Measurements from ENCODE around the gene HOXB8.

The HOXB8 gene

DNA sequence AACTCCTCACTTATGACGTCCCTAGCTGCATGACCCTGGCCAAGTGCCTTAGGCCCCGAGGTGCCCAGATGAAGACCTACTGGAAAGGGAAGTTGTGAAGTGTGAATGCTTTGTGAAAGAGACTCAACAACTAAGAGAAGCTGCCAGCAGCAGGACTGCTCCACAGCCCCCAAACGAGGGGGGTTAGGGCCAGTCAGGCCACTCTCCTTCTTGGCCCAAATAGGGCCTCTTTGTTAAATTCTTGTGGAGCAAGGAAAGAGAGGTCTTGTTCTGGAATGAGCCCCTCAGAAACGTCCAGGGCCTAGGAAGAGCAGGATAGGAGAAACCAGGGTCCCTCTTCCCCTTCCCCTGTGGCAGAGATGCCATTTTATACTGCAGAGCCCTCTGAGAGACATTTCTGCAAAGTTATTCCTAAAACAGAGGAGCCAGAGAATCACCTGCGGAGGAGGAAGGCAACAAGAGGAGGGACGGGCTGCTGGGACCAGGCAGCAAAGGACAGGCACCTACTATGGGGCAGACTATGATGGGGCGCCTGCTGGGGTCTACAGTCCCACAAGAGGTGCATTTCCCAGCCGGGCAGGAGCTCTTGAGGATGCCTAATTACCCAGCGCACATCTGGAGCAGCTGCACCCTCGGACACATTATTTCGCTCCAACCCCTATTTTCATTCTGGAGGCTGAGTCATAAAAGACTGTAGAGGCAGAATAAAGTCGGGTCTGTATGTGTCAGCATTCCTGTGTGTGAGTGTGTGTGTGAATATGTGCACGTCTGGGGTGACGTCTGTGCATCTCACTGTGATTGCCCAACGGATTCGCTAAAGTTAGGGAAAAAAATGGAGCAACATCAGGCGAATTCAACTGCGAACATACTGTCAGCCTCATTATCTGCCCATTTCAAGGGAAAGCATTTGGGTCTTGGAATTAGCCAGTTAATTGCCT is 22.5 kb upstream of the HOXB8 start:
- no peak for DNase-seq

DNA sequence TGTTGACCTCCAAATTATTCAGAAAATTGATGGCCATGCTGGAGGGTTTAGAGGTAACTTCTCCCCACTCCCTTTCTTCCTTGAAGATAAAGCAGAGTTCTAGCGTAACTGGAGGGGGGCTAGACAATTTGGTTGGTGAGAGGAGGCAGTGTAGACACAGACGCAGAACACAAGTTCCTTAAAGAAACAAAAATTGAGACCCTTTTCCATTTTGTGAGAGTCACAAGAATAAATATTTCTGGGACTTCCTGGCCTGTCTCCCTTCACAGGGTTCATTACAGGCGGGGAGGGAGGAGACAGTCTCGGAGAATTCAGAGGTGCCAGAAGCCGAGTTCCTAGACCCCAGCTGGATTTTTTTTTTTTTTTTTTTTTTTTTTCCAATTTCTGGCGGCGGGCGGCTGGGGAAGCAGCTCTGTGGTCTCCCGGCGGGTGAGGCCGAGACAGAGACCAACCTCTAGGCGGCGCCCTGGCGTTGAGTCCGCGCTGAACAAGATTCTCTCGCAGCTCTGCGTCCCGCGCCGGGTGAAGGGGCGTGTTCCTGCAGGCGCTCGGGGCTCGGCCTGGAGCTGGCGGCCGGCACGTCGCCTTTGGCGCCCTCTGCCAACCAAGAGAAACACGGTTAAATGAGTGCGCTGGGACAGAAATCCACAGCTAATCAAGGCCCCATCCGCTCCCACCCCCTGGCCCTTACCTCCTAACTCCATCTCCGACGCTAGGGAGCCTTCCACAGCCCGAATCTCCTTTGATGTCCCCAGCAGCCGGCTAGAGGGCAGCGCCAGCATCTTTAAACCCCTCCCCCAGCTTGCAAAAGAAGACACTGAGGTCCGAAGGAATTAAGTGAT is 21.3 kb upstream of the HOXB8 start:
- peak; percentile 42 for DNase-seq

DNA sequence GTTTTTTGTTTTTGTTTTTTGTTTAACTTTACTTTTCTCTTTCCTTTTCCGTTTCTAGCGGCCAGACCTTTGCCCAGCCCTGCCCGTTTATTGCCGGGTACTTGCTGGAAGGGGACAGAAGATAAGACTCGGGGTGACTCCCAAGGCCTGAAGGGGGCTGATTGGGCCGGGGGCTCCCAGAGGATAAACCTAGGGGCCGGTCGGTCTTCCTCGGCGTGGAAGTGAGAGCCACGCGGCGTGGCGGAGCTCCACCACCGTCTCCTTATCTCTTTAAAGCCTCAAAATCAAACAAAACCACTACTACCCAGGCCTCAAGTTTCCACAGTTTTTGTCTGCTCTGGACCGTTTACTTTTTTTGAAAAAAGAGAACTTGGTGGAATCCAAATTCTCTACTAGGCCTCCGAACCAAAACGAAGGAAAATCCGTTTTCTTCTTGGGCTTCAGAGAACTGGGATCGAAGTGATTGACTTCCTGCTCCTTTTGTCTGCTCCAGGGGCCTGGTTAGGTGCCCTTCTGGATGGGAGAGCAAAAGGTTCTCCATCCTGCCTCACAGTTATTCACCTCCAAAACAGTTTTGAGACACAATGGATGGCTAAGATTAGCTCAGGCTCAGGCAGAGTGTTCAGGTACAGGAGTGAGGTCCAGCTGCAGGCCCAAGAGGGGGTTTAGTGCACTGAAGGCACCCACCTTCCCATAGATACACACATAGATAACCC is 19.6 kb upstream of the HOXB8 start:
- no peak for DNase-seq

- no peak for DNase-seq
Measured at GRCh38 chr17:48633266-48633677, 18.2 kb upstream of the HOXB8 start.

- no peak for DNase-seq
Measured at GRCh38 chr17:48632579-48633265, 17.6 kb upstream of the HOXB8 start.

DNA sequence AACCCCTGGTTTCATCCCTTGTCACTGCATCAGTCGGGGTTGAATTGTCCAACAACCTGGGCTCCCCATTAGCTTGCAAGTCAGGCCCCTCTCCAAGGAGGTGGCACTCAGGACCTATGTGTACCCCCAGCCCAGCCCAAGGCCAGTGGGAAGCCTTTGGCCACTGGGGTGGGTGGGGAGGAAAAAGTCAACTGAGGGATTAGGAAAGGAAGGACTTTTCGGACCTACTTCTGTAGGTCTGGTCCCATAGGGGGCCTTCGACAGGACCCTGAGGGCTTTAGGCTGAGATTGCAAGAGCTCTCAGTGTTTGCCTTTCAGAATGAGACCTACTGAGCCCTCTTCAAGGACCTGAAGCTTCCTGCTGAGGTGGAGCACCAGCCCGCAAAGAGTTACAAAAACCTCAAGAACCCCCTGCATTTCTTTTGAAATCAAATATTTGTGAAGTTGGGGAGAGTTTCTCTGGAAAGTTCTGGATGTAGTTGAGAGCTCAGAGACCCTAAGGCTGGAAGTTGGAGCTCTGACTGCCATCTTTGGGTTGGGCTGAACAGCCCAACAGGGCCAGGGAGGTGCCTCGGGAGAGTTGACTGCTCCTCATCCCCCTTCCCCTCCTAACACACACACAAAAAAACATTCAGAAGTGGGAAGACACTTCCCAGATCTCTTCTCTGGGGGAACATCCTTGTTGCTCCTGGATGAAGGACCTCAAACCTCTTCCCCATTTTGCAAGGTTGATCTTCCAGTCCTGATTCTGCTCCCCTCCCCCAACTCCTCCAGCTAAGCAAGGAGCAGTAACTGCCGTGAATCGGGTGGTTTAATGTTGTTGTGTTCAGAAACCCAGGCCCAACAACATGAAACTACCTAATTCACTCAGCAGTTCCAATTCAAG is 16.8 kb upstream of the HOXB8 start:
- DNase-seq: no peak

DNA sequence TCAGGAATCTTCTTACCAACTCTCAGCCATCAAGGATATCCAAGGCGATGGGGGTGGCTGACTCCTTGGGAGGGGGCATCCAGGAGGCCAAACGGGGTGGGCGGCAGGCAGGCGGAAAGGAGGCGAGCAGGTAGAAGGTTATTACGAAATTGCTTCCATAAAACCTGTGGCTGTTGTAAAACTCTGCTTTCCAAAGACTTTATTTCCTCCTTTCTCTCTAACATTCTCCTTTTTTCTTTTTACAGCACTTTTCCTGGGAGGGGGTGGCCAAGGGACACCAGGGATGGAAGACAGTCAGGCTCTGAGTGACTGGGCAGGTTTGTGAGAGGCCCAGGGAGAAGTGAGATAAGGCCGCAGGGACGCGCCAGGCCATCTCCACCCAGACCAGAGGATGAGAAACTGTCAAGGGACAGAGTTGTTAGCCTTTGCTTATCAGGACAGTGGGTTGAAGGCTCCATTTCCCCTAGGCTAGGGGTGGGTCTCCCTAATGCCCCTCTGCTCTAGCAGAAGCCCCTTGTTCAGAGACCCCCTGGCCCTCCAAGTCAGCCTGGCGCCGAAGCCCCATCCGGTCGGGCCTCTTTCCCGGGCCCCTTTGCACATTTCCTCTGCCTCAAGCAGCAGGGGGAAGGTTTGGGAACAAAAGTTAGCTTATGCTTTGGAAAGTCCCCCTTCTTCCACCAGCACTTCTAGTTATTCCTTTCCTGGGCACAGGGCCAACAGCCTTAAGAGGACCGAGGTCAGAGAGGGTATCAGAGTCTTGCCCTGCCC is 16.0 kb upstream of the HOXB8 start:
- DNase-seq: no peak

DNA sequence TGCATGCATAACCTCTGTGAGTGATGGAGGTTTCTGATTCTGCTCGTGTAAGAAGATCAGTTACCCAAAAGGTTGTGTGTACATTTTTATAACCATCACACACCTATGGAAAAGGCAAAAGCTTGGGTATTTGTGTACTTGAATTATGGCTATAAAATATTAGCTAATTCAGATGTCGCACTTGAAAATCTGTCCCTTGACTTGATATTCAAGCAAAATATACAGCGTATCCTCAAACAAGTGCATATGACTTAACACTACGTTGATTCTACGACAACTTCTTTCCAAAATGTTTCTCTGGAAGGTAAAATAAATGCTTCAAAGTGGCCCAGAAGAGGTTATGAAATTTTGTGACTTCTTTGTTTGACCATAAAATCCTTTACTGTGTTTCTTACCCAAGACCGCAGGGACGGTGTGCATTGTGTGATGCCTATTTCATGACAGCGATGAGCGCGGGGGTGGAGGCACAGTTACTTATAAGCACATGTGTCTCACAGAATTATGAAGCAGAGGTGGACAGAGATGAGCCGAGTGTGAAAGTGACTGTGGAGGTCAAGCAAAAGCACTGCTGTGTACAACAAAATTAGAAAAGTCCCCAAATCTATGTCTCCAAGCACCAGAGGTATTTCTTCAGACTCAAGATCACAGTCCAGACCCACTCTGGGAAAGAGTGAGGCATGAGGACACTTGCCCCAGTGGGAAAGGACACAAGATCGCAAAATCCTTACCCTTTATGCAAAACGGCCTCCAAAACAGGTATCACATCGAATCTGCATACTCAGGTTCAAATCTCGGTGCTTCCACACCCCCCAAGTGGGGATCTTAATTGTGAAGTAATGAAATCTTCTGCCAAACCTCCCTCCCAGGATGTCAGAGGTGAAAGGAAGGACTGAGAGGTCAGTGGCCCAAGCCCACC is 15.2 kb upstream of the HOXB8 start:
- no peak for DNase-seq

- no peak for DNase-seq
Measured at GRCh38 chr17:48629411-48629759, 14.3 kb upstream of the HOXB8 start.

GRCh38 chr17:48628649-48629410 is 13.7 kb upstream of the HOXB8 start:
- DNase-seq: no peak

DNA sequence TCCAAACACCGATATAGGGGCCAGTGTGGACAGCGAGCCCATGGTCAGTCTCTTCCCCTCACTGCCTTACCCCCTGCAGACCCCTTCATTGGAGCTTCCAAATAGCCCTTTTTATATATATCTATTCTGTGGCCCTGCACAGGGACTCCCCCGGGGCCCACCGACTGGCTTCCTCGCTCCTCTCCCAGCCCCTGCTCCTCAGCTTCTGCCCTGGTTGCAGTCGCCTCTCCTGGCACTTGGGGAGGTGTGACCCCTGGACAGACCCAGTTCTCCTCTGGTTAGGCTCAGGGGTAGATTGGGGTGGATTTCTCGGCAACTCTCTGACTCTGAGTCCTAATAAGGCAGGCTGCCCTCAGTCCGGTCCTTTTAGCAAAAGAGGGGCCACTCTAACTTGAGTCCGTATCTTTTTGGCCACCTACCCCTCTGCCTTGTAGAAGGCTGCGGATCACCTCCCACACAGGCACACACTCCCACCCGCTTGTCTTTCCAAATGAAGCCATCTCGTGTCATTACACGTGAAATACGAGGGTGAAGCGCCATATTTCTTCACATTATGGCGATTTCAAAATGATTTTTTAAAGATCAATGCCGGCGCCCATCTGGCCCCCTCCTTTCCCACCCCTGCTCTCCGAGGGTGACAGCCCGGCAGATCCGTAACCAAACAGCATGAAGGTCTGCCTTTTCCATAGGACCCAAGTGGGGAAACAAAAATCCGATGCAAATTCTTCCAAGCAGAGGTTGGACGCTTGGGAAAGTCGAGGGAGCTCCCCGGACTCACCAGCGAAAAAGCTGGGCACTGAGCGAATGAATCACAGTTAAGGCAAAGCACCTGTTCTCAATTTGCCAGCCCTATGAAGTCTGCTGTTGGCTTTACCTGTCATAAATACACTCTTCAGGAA is 12.8 kb upstream of the HOXB8 start:
- DNase-seq: no peak

DNA sequence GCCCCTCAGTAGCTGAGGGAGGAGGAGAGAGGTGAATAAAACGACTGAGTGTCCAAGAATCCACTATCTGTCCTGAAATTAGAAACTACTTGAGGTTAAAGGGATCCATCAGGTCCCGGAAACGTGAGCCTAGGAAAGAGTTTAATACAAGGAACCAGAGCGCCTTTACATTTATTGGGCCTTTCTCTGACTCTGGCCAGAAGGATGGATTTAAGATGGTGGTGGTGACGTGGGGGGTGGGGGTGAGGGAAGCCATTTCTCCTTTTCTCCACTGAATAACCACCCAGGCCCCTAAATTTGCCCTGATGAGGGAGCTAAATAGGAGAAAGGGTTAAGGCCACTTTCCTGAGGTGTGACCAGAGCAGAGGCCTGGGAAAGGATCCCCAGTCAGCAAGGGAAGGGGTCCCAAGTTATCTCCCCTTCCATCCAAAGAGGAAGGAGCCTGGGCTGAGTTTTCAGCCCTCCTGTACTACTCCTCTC is 12.1 kb upstream of the HOXB8 start:
- no peak for DNase-seq

- DNase-seq: peak; percentile 19
Measured at GRCh38 chr17:48626245-48627117, 11.4 kb upstream of the HOXB8 start, which contains the start of gene HOXB9. TSS of gene HOXB9 (minus strand) at chr17:48626358. CDS start at chr17:48626269, 89 bp downstream.

DNA sequence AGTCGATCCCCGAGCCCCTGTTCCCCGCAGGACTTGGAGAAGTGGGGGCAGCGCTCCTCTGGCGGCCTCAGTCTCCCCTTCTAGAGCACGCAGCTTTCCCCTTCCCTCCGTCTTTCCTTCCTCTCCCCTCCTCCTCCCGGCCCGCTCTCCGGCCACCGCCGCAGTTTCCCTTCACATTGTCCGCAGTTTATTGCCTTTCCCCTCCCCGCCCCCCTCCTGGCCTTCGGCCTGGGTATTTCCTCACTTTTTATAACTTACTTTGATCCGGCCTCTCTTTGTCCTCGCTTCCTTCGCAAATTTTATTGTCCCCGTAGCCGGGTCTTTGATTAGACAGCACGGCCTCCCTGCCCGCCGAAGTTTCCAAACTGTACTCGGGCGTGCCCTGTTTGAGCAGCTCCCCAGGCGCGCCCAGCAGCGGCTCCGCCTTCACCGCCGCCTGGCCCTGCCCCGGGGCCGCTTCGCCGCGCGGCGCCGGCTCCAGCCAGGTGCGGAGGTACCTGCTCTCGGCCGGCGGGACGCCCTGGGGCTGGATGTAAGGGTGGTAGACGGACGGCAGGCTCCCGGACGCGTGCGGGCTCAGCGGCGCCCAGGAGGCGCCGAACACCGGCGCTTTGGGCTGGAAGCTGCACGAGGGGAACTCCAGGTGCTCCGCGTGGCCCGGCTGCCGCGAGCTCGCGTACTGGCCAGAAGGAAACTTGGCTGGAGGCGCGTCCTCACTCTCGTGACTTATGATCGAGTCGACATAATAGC is 10.6 kb upstream of the HOXB8 start:
- peak; percentile 28 for DNase-seq

Data from central memory CD4-positive, alpha-beta T cell (primary cell).